ENCODE results near the gene EMC10. TPM values are rescaled to one million over a fixed set of nuclear protein-coding genes. Genes with fewer than 3 reads are reported as not detected.
A peak's percentile ranks its signal among the peaks of the same experiment; 100 is the strongest.

Gene EMC10
- total RNA-seq, 2 donors from 2014 or later = 60.3 to 68.0 TPM

GRCh38 chr19:50461066-50461875 is 15.0 kb upstream of the EMC10 start:
- Histone ChIP-seq H3K4me3 (no peak overlapping the region), H3K9me3 (no peaks in the 10 kb centered on the region), H3K4me1 (no peaks in the 10 kb centered on the region), H3K27ac (no peak overlapping the region), H3K36me3 (replicated peaks in 1 of 2; ENCODE audit: insufficient read depth in 1 of 2, low read depth in 2 of 2) (no peaks in the 10 kb centered on the region), H3K27me3 (peaks cover 0 to 11% of the 10 kb centered on the region in 2 donors)
- TF ChIP-seq CTCF (IDR thresholded peaks at IDR 0.05) = peak; percentile 72 to 92 (median 84)
- TF ChIP-seq POLR2A (IDR thresholded peaks at IDR 0.05) = no peak
- DNase-seq (peak; percentile 58 to 67 (median 64)), ATAC-seq (peak; percentile 82)
- WGBS, 2 donors = 16 to 20% methylated on average over 19 to 28 of the region's 28 CpGs
- intact Hi-C loops (cut with DNase I) = loop anchor here (5.0 kb wide), 1 partner anchor 89 kb away; no protein-coding TSS in a partner anchor

GRCh38 chr19:50462970-50463369 is 13.3 kb upstream of the EMC10 start:
- no peaks in the 10 kb centered on the region for H3K36me3 ChIP-seq (replicated peaks in 1 of 2; ENCODE audit: insufficient read depth in 1 of 2, low read depth in 2 of 2)
- ATAC-seq (no peak), DNase-seq (no peak)
- no peak for TF ChIP-seq POLR2A (IDR thresholded peaks at IDR 0.05)
- TF ChIP-seq CTCF (IDR thresholded peaks at IDR 0.05) = no peak
- 69 to 70% methylated on average over 7 of the region's 7 CpGs for WGBS, 2 donors
- intact Hi-C loops (cut with DNase I) = loop anchor here (5.0 kb wide), 1 partner anchor 91 kb away; no protein-coding TSS in a partner anchor
- H3K4me1 ChIP-seq = no peaks in the 10 kb centered on the region
- peaks cover 0 to 8% of the 10 kb centered on the region in 2 donors for H3K27me3 ChIP-seq
- H3K9me3 ChIP-seq = no peaks in the 10 kb centered on the region
- no peak overlapping the region for H3K27ac ChIP-seq
- no peak overlapping the region for H3K4me3 ChIP-seq

GRCh38 chr19:50464348-50464747 is 12.0 kb upstream of the EMC10 start:
- intact Hi-C loops (cut with DNase I) = loop anchor here (5.0 kb wide), 1 partner anchor 92 kb away; no protein-coding TSS in a partner anchor
- TF ChIP-seq POLR2A (IDR thresholded peaks at IDR 0.05) = no peak
- TF ChIP-seq CTCF (IDR thresholded peaks at IDR 0.05) = no peak
- no peak for DNase-seq

GRCh38 chr19:50465000-50465399 is 11.3 kb upstream of the EMC10 start:
- Histone ChIP-seq H3K27me3 (peaks cover 0 to 4% of the 10 kb centered on the region in 2 donors), H3K9me3 (no peaks in the 10 kb centered on the region), H3K4me3 (no peak overlapping the region), H3K36me3 (replicated peaks in 1 of 2; ENCODE audit: insufficient read depth in 1 of 2, low read depth in 2 of 2) (no peaks in the 10 kb centered on the region), H3K27ac (no peak overlapping the region), H3K4me1 (no peaks in the 10 kb centered on the region)
- intact Hi-C loops (cut with DNase I) = loop anchor here (5.0 kb wide), 1 partner anchor 93 kb away; no protein-coding TSS in a partner anchor
- TF ChIP-seq CTCF (IDR thresholded peaks at IDR 0.05) = no peak
- TF ChIP-seq POLR2A (IDR thresholded peaks at IDR 0.05) = no peak
- ATAC-seq (no peak), DNase-seq (no peak)
- WGBS, 2 donors = 71 to 80% methylated on average over 10 to 13 of the region's 13 CpGs

More at GRCh38 chr19:50464348-50464747, 12.0 kb upstream of the EMC10 start:
- Histone ChIP-seq H3K9me3 (no peaks in the 10 kb centered on the region), H3K4me1 (no peaks in the 10 kb centered on the region), H3K27ac (no peak overlapping the region), H3K36me3 (replicated peaks in 1 of 2; ENCODE audit: insufficient read depth in 1 of 2, low read depth in 2 of 2) (no peaks in the 10 kb centered on the region), H3K27me3 (peaks cover 0 to 4% of the 10 kb centered on the region in 2 donors), H3K4me3 (no peak overlapping the region)
- WGBS, 2 donors = 40 to 56% methylated on average over 1 to 19 of the region's 19 CpGs
- no peak for ATAC-seq
